GM21825 (cell line): Measurements from ENCODE around the gene RFC2.
"Not testable (repeated sequence)": the region's sequence is repeated elsewhere in the genome, so short reads cannot be mapped to it uniquely, and the experiment has no call there.

Source experiments
- ATAC-seq: cut with Tn5 transposase; IDR thresholded peaks from one replicate; pipeline ENCODE4 v1.9.1; 2021; ENCODE audit warnings: mild to moderate bottlenecking, moderate library complexity; ENCODE audit not compliant: unreplicated experiment

RFC2 gene

DNA sequence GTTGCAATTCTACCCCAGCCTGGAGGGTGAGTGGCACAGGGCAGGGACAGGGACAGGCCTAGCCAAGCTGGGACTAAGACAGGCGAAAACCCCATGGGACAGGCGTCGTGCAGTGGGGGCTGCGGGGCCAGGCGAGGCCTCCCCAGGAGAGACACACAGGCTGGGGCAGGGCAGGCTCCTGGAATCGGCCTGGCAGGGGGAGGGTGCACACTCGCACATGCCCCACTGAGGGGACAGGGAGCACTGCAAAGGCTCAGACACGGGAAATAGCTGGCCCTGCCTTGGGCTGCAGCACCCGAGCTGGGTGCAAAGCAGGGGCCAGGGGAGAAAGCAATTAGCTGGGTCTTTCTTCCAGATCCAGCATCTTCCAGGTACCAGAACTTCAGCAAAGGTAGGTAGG is 34.0 kb downstream of the RFC2 start:
- no peak for ATAC-seq

DNA sequence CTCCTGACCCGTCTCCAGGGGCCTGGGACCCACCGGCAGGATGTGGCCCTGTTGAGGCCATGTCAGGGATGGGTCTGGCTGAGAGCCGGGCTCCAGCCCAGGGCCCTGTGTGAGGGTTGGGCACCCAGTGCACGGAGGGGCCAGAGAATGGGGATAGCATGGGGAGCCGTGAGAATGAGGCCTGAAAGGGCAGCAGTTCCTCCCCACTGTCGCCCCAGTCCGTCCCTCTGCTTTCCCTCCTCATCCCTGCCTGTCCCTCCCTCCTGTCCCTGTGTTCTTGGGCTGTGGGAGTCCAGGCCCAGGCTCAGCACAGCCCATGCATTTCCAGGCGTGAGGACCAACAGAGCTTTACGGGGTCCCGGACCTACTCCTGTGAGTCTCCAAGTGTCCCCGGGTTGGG is 34.8 kb downstream of the RFC2 start:
- no peak for ATAC-seq

GRCh38 chr7:74218343-74218698 is 35.9 kb downstream of the RFC2 start:
- no peak for ATAC-seq

- peak; percentile 54 for ATAC-seq
These were observed 36.5 kb downstream of the RFC2 start for GRCh38 chr7:74217455-74218342.

GRCh38 chr7:74216361-74216761 is 37.8 kb downstream of the RFC2 start:
- no peak for ATAC-seq

GRCh38 chr7:74215921-74216320 is 38.3 kb downstream of the RFC2 start:
- no peak for ATAC-seq

- ATAC-seq, result no peak
These were observed 39.2 kb downstream of the RFC2 start for GRCh38 chr7:74214816-74215630.

- ATAC-seq, result no peak
These were observed 41.5 kb downstream of the RFC2 start for GRCh38 chr7:74212661-74213060.

- ATAC-seq, result not testable (repeated sequence)
These were observed 46.0 kb downstream of the RFC2 start for GRCh38 chr7:74208241-74208640.

GRCh38 chr7:74207586-74207985 is 46.6 kb downstream of the RFC2 start:
- no peak for ATAC-seq

DNA sequence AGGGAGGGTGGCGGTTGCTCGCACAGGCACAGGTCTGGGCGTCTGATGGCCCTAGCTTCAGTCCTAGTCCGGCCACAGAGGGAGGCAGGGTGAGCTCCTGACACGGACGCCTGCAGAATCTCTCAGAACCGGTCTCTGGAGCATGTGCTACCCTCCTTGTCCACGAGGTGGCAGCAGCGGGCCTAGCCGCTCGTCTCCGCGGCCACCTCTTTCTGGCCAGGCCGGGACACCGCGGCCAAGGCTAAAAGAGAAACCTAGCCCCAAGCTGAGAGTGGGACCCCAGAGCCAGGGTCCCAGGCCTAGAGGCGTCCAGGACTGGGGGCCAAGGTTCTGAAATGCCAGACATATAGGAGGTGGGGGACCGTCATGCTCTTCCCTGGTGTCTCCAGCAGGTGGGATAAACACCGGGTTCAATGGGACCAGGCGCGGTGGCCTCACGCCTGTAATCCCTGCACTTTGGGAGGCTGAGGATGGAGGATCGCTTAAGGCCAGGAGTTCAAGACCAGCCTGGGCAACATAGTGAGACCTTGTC is 47.5 kb downstream of the RFC2 start:
- no peak for ATAC-seq

GRCh38 chr7:74206052-74206451 is 48.1 kb downstream of the RFC2 start:
- not testable (repeated sequence) for ATAC-seq

DNA sequence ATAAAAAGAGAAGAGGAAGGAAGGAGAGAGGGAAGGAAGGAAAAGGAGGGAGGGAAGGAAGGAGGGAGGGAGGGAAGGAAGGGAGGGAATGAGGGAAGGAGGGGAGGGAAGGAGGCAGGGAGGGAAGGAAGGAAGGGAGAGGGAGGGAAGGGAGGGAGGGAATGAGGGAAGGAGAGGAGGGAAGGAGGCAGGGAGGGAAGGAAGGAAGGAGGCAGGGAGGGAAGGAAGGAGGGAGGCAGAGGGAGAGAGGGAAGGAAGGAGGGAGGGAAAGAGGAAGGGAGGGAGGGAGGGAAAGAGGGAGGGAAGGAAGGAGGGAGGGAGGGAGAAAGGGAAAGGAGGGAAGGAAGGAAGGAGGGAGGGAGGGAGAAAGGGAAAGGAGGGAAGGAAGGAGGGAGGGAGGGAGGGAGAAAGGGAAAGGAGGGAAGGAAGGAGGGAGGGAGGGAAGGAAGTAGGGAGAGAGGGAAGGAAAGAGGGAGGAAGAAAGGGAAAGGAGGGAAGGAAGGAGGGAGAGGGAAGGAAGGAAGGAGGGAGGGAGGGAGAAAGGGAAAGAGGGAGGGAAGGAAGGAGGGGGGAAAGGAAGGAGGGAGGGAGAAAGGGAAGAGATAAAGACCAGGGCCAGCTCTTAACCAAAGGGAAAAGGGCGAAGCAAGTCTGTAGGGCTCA is 50.1 kb downstream of the RFC2 start:
- no peak for ATAC-seq

DNA sequence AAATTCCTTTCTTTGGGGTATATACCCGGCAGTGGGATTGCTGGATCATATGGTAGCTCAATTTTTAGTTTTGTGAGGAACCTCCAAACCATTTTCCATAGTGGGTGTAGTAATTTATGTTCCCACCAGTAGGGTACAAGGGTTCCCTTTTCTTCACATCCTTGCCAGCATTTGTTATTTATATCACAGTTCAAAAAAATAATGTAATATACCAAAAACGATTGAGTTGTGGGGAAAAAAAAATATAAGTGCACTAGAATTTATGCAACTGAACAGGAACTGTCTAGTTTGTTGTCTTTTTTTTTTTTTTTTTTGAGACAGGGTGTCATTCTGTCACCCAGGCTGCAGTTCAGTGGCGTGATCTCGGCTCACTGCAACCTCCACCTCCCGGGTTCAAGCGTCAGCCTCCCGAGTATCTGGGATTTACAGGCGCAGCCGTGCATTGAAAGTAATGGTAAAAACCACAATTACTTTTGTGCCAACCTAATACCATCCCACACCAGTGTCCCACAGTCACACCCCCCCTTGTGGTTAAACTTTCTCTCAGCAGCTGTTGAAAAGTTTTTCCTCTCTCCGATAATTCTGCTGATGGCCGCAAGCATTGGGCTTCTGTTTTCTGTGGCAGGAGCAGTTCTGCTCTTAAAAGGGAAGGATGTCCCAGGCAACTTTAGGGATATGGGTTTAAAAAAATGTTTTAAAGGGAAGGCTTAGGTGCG is 51.2 kb downstream of the RFC2 start:
- ATAC-seq, result no peak

- no peak for ATAC-seq
These were observed 54.4 kb downstream of the RFC2 start for GRCh38 chr7:74199551-74200355.

DNA sequence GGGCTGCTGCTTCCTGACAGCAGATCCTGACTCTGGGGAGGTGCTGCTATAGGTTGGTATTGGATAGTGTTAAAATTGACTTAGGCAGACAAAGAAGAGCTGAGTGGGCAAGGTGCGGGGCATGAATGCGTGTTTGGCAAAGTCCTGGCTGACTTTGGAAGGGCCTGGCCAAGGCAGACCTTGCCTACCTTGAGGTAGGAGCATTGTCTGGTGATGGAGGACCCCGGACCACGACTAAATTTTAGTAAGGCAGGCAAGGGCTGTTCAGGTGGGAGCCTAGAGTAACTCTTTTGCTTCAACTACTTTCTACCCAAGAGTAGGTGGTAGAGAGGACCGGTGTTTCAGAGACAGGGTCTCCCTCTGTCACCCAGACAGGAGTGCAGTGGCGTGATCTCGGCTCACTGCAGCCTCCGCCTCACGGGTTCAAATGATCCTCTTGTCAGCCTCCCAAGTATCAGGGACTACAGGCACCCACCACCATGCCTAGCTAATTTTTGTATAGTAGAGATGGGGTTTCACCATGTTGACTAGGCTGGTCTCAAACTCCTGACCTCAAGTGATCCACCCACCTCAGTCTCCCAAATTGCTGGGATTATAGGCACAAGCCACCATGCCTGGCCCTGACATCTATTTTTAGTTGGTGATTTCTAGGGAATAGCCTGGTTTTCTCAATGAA is 56.6 kb downstream of the RFC2 start:
- ATAC-seq, result no peak

- ATAC-seq, result not testable (repeated sequence)
These were observed 58.1 kb downstream of the RFC2 start for GRCh38 chr7:74195968-74196654.

- ATAC-seq, result not testable (repeated sequence)
These were observed 58.9 kb downstream of the RFC2 start for GRCh38 chr7:74195139-74195860.
